ENCODE results near the gene CNPY3.
A peak's percentile ranks its signal among the peaks of the same experiment; 100 is the strongest.
"Not testable (repeated sequence)": the region's sequence is repeated elsewhere in the genome, so short reads cannot be mapped to it uniquely, and the experiment has no call there.

CNPY3 gene

DNA sequence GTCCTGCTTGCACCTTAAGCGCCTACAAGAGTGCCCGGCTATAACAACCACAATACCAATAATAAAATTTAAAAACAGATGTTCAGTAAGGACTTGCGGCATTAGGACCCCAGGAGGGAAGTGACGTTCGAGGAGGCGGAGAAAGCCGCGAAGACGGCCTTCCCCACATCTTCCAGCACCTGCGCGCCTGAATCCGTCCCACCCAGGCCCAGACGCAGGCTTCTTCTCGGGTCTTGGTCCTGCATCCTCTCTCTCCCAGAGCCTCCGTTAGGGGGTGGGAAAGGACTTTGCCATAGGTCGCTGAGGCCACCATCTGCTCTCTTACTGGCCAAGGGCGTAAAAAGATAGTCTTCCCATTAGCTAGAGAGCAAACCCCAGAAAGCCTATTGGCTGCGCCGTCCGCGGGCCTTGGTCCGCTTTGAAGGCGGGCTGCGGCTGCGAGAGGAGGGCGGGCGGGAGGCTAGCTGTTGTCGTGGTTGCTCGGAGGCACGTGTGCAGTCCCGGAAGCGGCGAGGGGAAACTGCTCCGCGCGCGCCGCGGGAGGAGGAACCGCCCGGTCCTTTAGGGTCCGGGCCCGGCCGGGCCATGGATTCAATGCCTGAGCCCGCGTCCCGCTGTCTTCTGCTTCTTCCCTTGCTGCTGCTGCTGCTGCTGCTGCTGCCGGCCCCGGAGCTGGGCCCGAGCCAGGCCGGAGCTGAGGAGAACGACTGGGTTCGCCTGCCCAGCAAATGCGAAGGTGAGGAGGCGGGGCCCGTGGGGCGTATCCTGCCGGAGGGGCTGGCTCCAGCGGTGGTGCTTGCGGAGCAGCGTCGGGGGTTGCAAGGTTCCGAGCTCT is at the start of gene CNPY3:
CNPY3 (plus strand) TSS at position 495 of the 835 bp plus-strand sequence; CDS start at position 586, 91 bp downstream.
- peak; percentile 87 for DNase-seq (ENCODE audit: low read depth)

DNA sequence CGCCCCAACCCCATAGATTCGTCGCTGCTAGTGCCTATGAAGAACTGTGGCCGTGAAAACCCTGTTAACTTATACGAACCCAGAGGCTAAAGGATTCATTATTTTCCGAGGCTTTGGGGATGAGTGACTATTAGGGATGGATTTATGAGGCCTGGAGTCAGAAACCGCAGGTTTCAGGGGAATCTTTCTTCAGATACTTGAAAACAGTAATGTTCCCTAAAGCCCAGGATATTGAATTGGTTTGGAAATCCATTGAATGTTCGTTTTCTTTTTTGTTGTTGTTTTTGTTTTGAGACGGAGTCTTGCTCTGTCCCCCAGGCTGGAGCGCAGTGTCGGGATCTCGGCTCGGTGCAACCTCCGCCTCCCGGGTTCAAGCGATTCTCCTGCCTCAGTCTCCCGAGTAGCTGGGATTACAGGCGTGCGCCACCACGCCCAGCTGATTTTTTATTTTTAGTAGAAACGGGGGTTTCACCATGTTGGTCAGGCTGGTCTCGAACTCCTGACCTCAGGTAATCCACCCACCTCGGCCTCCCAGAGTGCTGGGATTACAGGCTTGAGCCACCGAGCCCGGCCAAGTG is 49.0 kb upstream of the CNPY3 start:
- not testable (repeated sequence) for DNase-seq (ENCODE audit: low read depth)

DNA sequence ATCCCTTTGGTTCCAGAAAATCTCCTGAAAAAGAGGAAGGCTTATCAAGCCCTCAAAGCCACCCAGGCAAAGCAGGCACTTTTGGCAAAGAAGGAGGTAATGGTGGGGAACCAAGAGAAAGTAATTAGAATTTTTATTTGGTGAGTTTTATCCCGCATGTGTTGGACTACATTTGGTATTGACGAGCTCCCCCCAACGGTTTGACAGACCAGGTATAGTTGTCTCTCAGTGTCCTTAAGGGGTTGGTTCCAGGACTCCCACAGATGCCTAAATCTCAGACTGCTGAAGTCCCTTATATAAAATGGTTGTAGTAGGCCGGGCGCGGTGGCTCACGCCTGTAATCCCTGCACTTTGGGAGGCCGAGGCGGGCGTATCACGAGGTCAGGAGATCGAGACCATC is 48.4 kb upstream of the CNPY3 start:
- DNase-seq (ENCODE audit: low read depth): not testable (repeated sequence)

DNA sequence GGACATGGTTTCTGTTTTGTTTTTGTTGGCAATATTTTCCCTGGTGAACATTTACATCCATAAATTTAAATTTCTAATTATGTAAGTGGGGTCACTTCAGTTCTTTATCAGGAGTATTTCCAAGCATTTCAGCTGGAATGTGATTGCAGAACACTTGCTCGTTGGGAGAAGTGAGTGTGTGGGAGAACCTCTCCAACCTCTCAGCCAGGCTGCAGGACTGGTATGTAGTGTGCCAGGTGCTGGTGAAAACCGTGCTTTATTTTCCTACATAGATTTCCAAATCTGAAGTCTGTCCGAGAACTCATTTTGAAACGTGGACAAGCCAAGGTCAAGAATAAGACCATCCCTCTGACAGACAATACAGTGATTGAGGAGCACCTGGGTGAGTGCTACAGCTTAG is 43.6 kb upstream of the CNPY3 start:
- no peak for DNase-seq (ENCODE audit: low read depth)

DNA sequence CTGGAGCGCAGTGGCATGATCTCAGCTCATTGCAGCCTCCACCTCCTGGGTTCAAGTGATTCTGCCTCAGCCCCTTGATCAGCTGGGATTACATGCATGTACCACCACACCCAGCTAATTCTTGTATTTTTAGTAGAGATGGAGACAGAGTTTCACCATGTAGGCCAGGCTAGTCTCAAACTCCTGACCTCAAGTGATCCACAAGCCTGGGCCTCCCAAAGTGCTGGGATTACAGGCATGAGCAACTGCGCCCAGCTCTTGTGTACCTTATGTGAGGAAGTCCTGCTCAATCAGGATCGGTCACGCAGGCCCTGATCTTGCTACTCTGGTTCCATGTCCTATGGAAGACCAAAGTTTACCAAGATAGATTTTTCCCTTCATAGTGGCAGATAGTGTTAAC is 41.1 kb upstream of the CNPY3 start:
- DNase-seq (ENCODE audit: low read depth): not testable (repeated sequence)

DNA sequence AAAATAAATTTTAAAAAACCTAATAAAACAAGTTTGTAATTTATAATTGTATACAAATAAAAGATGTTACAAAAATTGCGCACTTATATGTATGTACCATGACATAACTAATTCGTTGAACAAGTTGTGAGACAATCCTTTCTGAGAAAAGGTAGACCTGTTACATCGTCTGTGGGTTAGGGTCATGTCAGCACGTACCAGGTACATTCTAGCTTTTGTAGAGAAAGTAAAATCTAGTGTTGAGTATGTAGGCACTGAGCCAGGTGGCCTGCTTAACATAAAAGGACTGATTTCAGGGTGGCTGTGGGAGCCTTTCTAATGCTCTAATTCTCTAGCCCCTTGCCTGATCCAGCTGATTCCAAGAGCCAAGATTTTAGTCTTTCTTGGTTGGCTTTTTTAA is 39.5 kb upstream of the CNPY3 start:
- DNase-seq (ENCODE audit: low read depth): no peak

DNA sequence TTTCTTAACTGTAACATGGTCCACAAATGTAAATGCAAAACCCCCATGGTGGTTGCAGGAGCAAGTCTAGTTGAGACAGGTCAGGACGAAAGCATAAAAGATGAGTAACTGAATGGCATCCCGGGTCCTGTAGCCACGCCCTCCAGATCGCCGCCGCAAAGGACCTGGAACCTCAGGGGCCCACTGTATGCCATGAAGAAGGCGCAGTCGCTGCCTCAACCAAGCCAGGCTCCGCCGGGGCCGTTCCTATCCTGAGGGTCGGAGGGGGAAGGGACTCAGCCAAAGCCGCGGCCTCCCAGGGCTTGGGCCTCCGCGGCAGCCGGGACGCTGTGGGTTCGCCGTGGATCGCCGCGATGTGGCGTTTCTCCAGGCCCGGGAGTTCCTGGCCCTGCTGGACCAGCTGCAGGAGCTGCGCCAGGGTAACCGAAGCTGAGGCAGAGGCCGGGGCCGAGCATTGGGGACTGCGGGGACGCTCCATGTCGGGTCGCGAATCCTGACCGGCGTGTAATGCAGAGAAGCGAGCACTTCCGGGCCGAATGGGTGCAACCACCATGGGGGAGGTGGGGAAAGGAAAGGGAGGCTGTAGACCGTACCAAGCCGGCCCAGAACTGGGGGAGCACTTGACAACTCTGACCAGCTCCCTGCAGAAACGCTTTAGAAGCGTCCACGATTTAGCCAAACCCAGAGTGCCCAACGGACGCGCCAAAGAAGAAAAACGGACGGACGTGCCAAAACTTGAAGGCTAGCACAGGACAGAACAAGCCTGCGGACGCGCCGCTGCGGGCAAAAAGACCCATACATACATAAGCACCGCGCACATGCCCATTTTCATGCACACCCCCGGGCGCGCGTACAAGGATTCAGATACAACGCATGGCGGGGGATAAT is 38.7 kb upstream of the CNPY3 start:
- peak; percentile 79 for DNase-seq (ENCODE audit: low read depth)

DNA sequence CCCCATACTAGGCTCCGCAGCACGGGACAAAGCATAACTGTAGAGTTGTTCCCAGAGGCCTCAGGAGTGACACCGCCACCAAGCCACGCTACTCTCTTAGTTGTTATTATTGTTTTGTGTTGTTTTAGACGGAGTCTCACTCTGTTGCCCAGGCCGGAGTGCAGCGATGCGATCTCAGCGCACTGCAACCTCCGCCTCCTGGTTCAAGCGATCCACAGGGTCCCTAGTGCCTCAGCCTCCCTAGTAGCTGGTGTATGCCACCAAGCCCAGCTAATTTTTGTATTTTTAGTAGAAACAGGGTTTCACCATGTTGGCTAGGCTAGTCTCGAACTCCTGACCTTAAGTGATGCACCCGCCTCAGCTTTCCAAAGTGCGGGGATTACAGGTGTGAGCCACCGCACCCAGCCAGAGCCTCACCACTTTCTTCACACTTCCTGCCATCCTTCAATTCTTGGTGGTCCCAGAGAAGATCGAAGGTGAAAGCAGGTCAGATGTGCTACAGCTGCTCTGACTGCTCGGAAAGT is 38.0 kb upstream of the CNPY3 start:
- no peak for DNase-seq (ENCODE audit: low read depth)

DNA sequence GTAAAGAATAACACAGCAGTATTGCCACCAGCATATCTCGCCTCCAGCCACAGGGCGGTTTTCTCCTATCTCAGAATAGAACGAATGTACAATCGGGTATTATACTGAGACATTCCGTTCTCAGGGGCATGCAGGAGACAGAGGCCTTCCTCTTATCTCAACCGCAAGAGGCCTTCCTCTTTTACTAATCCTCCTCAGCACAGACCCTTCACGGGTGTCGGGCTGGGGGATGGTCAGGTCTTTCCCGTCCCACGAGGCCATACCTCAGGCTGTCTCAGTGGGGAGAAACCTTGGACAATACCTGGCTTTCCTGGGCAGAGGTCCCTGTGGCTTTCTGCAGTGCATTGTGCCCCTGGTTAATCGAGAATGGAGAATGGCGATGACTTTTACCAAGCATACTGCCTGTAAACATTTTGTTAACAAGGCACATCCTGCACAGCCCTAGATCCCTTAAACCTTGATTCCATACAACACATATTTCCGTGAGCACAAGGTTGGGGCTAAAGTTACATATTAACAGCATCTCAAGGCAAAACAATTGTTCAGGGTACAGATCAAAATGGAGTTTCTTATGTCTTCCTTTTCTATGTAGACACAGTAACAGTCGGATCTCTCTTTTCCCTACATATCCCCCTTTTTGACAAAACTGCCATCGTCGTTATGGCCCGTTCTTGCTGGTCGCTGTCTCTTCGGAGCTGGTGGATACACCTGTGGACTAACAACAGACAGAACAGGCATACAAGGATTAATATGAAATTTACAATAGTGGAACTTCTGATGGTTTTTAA is 35.0 kb upstream of the CNPY3 start:
- DNase-seq (ENCODE audit: low read depth): not testable (repeated sequence)

DNA sequence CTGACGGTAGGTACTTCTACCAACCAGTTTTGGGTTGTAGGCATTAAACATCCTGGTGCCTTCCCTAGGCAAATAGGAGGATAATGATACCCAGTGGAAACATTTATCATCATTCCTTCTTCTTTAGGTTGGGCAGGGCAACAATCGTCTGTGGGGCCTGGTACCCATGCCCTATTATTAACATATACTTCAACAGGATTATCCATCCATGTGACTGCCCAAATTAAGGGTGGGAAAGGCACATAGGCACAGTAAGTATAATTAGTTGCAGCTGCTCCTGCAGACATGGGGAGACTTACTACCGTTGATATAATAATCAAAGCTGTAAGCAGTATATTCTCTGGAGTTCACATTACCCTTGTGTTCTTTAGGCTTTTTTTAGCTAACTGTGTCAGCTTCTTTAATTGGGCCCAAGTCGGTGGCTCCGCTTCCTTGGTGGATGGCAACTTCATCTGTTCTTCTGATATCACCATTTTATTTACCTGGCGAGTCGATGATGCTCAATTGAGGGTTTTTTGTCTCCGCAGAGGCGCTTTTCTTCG is 33.0 kb upstream of the CNPY3 start:
- no peak for DNase-seq (ENCODE audit: low read depth)

DNA sequence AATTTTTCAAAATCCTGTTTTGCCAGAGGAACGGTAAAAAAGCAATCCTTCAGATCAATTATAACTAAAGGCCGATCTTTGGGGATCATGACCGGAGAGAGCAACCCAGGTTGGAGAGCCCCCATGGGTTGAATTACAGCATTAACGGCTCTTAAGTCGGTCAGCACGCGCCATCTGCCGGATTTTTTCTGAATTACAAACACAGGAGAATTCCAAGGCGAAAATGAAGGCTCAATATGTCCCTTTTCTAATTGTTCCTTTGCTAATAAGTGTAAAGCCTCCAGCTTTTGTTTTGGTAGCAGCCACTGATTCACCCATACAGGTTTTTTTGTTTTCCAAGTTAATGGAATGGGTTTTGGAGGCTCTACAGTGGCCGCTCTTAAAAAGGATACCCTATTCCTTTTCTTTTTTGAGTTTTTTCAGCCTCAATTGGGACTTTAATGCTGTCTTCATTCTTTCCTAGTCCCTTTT is 30.4 kb upstream of the CNPY3 start:
- DNase-seq (ENCODE audit: low read depth): peak; percentile 60

DNA sequence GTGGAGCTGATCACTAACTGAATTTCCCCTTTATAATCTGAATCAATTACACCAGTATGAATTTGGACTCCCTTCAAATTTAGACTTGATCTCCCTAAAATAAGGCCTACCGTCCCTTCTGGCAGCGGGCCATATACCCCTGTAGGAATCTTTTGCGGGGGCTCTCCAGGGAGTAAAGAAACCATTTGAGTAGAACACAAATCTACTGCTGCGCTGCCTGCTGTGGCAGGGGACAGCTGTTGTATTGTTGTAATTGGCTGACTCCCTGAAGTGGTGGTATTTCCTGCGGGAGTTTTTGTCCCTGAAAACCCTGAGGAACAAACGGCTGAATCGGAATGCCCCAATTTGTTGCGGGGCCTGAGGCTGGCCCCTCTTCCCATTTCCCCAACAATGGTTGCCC is 29.4 kb upstream of the CNPY3 start:
- no peak for DNase-seq (ENCODE audit: low read depth)

DNA sequence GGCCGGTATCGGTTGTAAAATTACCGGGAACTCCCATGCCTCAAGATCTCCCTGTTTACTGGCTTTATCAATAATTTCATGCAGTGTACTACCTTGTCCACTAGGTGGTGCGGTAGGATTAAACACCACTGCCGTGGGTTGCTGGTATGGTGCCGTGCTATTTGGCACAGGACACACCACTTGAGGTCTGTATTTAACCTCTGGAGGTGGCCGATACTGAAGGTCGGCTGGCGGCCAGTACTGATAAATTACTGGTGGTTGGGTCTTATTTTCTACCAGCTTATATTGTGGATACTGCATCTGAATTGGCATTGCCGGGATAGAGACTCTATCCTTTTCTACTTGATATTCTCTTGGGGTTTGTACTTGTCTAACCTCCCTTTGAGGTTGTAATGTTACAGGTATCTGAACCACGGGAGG is 27.7 kb upstream of the CNPY3 start:
- peak; percentile 50 for DNase-seq (ENCODE audit: low read depth)

DNA sequence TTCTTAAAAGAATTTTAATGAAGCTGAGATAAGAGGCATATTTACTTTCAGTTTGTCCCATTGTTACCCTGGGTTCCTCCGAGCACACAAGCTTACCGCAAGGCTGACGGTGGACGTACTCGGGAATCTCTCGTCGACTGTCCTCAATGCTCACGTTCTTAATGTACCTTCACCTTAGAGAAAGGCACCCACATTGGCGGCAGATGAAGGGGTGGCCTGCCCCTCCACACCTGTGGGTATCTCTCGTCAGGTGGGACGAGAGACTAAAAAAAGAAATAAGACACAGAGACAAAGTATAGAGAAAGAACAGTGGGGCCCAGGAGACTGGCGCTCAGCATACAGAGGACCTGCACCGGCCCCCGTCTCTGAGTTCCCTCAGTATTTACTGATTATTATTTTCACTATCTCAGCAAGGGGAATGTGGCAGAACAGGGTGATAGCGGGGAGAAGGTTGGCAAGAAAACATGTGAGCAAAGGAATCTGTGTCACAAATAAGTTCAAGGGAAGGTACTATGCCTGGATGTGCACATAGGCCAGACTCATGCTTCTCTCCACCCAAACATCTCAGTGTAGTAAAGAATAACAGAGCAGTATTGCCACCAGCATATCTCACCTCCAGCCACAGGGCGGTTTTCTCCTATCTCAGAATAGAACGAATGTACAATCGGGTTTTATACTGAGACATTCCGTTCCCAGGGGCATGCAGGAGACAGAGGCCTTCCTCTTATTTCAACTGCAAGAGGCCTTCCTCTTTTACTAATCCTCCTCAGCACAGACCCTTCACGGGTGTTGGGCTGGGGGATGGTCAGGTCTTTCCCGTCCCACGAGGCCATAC is 26.6 kb upstream of the CNPY3 start:
- DNase-seq (ENCODE audit: low read depth): not testable (repeated sequence)

DNA sequence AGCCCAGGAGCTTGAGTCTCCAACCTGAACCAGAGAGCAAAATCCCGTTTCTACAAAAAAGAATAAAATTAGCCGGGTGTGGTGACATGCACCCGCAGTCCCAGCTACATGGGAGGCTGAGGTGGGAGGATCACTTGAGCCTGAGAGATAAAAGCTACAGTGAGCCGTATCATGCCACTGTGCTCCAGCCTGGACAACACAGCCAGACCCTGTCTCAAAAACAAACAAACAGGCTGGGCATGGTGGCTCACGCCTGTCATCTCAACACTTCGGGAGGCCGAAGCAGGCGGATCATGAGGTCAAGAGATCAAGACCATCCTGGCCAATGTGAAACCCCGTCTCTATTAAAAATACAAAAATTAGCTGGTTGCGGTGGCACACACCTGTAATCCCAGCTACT is 24.8 kb upstream of the CNPY3 start:
- no peak for DNase-seq (ENCODE audit: low read depth)

DNA sequence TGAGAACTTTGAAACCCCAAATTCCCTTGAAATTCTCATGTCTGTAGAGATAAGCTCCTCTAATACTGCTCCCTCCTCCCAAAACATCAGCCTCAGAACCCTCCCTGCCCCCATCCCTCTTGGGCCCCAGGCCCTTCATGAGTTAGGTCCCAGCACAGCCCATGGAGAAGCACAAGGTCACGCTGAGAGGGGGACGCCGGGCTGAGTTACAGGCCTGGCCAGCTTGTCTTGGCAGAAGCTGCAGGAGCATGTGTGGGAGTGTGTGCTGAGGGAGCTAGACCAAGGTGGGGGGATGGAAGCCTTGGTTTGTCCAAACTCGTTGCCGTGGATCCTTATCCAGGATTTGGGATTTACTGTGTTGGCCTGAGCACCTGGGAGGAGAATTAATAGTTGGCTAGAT is 21.9 kb upstream of the CNPY3 start:
- DNase-seq (ENCODE audit: low read depth): no peak

DNA sequence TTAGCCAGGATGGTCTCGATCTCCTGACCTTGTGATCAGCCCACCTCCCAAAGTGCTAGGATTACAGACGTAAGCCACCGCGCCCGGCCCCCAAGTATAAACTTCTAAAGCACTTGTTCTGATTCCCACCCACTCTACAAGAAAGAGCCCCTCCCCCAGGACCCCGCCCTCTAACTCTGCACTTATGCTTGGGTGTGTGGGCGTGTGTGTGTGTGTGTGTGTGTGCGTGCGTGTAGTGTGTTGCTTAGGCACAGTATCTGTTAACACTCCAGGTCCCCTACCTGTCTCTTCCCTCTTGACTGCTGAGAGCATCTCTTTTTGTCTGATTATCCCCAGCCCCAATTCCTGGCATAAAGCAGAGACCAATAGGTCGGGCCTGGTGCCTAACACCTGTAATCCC is 19.4 kb upstream of the CNPY3 start:
- DNase-seq (ENCODE audit: low read depth): no peak

DNA sequence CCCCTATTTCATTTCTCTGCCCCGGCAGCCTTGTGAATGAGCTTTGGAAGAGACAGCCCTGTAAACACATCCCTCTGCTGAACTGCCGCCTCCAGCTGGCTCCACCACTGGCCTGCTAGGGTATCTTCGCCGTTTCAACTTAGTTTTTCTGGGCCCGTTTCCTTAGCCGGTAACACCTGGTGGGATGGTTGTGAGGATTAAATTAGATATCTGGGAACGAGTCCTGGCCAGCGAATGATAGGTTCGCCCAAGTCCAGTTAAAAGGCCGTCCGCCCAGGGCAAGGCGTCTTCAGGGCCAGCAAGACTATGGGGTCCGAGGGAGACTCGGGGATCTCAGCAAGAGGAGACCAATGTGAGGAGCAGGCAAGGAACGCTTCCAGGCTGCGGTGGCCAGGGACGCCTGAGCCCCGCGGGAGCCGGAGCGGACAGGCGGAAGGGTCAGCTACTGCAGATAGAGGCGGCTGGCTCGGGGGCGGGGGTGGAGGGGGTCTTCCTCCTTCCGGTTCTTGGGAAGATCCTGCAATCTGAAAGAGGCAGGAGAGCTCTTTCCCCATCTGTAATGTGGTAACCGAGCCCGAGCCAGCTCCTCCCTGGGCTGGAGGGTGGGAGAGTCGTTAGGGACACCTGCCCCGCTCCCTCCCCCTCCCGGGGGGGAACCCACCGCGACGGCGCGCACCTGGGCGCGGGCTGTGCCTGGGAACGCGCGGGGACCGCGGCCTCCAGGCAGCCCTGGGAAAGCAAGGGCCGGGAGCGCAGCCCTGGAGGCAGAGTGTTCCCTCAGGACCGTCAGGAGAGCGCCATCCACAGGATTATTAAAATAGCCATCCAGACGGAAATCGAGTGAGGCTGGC is 17.9 kb upstream of the CNPY3 start:
- no peak for DNase-seq (ENCODE audit: low read depth)

DNA sequence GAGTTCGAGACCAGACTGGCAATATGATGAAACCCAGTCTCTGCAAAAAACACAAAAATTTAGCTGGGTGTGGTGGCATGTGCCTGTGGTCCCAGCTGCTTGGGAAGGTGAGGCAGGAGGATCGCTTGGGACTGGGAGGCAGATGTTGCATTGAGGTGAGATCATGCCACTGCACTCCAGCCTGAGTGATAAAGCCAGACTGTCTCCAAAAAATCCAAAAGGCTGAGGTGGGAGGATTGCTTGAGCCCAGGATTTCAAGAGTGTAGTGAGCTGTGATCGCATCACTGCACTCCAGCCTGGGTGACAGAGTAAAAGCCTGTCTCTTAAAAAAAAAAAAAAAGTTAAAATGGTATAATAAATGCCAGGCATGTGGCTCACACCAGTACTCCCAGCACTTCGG is 14.7 kb upstream of the CNPY3 start:
- DNase-seq (ENCODE audit: low read depth): no peak

All from stimulated activated CD8-positive, alpha-beta memory T cell treated with anti-CD3 and anti-CD28 coated beads, Interleukin-12 subunit alpha, Interleukin-12 subunit beta, amount 100 ng/mL, for 1 hour (primary cell).